ENCODE measurements around the gene UBE2L5. TPM values are rescaled to one million over a fixed set of nuclear protein-coding genes. Genes with fewer than 3 reads are reported as not detected.

The UBE2L5 gene
- total and polyA plus RNA-seq, 2 of the 8 experiments (the other 6 are each of a cell fraction or from before 2014, with no cell fraction given), result not detected

GRCh38 chr13:30392681-30393045 lies 29.6 kb upstream of the UBE2L5 start:
- H2BK5ac ChIP-seq (ENCODE audit: low read depth, low read length), result no peak overlapping the region
- no peak overlapping the region for H3K27ac ChIP-seq (ENCODE audit: low read depth, low read length)
- FAIRE-seq, result no peak

More at GRCh38 chr13:30392681-30393045, 29.6 kb upstream of the UBE2L5 start:
- no peak overlapping the region for H2AK5ac ChIP-seq (ENCODE audit: low read depth, low read length)
- H4K5ac ChIP-seq (ENCODE audit: insufficient read length, low read depth, low read length), result no peak overlapping the region
- H3K36me3 ChIP-seq (ENCODE audit: control insufficient read depth in 2 of 4, insufficient read depth in 4 of 4, low read length in 3 of 4), result no peaks in the 10 kb centered on the region
- no peak overlapping the region for H3K4ac ChIP-seq (replicated peaks; ENCODE audit: insufficient read length, low read depth, low read length)
- no peak overlapping the region for H4K91ac ChIP-seq (replicated peaks; ENCODE audit: insufficient read length, low read length)
- TF ChIP-seq HDAC6 (IDR thresholded peaks at IDR 0.05; ENCODE audit: low read depth, low read length), result no peak
- TF ChIP-seq SAP30 (IDR thresholded peaks at IDR 0.05; ENCODE audit: insufficient read depth, insufficient replicate concordance, low read length), result no peak
- TF ChIP-seq CTCF (IDR thresholded peaks at IDR 0.05; ENCODE audit: control extremely low read depth in 1 of 3, insufficient read depth in 1 of 3, low read depth in 1 of 3, low read length in 3 of 3), result no peak
- no peak for TF ChIP-seq KDM4A (IDR thresholded peaks at IDR 0.05; ENCODE audit: low read depth, low read length, severe bottlenecking)
- no peak for TF ChIP-seq RNF2 (IDR thresholded peaks at IDR 0.05; ENCODE audit: borderline replicate concordance, low read depth, low read length, missing control alignments, poor library complexity, severe bottlenecking)
- no peak for TF ChIP-seq BRCA1 (IDR thresholded peaks at IDR 0.05; ENCODE audit: low read depth, low read length)
- no peak for TF ChIP-seq KDM5A (IDR thresholded peaks at IDR 0.05; ENCODE audit: low read length)
- no peak for TF ChIP-seq EP300 (IDR thresholded peaks at IDR 0.05; ENCODE audit: borderline replicate concordance in 1 of 2, low read depth in 2 of 2, low read length in 2 of 2)
- no peak for TF ChIP-seq SP1 (IDR thresholded peaks at IDR 0.05; ENCODE audit: low read depth, low read length)
- H3K23ac ChIP-seq (ENCODE audit: insufficient read length), result no peak overlapping the region
- H2BK120ac ChIP-seq (replicated peaks; ENCODE audit: low read depth, low read length), result no peak overlapping the region
- H3K18ac ChIP-seq (ENCODE audit: extremely low read depth, low read length), result no peak overlapping the region
- no peak overlapping the region for H3K9ac ChIP-seq (replicated peaks in 1 of 4; ENCODE audit: extremely low read depth in 1 of 4, low read depth in 3 of 4, low read length in 3 of 4)
- no peak overlapping the region for H4K8ac ChIP-seq (ENCODE audit: extremely low read depth, insufficient read depth, low read length)
- POLR2A ChIA-PET (ENCODE audit: partially characterized antibody), result no interaction called here
- no peak overlapping the region for H3K4me2 ChIP-seq (ENCODE audit: insufficient read depth in 1 of 2, low read depth in 2 of 2, low read length in 2 of 2)
- no peaks in the 10 kb centered on the region; the same call in 1 of the 2 replicates for H3K79me1 ChIP-seq (ENCODE audit: low read depth, low read length)
- no peak overlapping the region for H2BK20ac ChIP-seq (ENCODE audit: low read length)
- H3K79me2 ChIP-seq (ENCODE audit: control insufficient read depth in 1 of 2, insufficient read depth in 2 of 2, low read length in 2 of 2), result no peaks in the 10 kb centered on the region
- no peak overlapping the region for H2BK12ac ChIP-seq (ENCODE audit: low read depth, low read length)
- H4K20me1 ChIP-seq (replicated peaks in 1 of 2; ENCODE audit: control insufficient read depth in 1 of 2, insufficient read depth in 2 of 2, low read length in 2 of 2), result no peaks in the 10 kb centered on the region
- H3K56ac ChIP-seq (replicated peaks; ENCODE audit: insufficient read length, low read depth, low read length), result no peak overlapping the region
- H3K4me3 ChIP-seq (ENCODE audit: extremely low read depth in 1 of 4, insufficient read depth in 2 of 4, low read depth in 3 of 4, low read length in 4 of 4), result no peak overlapping the region
- no peak overlapping the region for H2AFZ ChIP-seq (ENCODE audit: low read length)
- no peak overlapping the region for H3K14ac ChIP-seq (ENCODE audit: insufficient read length)
- DNase-seq (ENCODE audit: low read depth in 1 of 2, low spot score in 2 of 2), result no peak
- peaks cover 0 to 4% (median 2%) of the 10 kb centered on the region in 4 experiments; a peak in 3 of 7 replicates for H3K4me1 ChIP-seq (replicated peaks in 1 of 4; ENCODE audit: control insufficient read depth in 3 of 4, insufficient read depth in 4 of 4, low read length in 3 of 4)
- CTCF ChIA-PET (ENCODE audit: partially characterized antibody), result interaction anchor here (1.3 kb wide), 1 partner anchor 16 kb away, joined by 3 read pairs; no protein-coding TSS in a partner anchor
- H3K27me3 ChIP-seq (replicated peaks in 1 of 4; ENCODE audit: control insufficient read depth in 3 of 4, extremely low read depth in 1 of 4, insufficient read depth in 3 of 4, low read length in 3 of 4), result no peaks in the 10 kb centered on the region
- H3K23me2 ChIP-seq (ENCODE audit: low read depth, low read length), result peaks cover 4% of the 10 kb centered on the region
- 80% methylated on average over 5 of the region's 5 CpGs; no CpG with 5 or more reads in 1 of the 2 experiments for WGBS, 2 experiments (ENCODE audit: extremely low coverage in 1 of 2, insufficient coverage in 1 of 2, insufficient read length in 1 of 2, insufficient replicate concordance in 2 of 2, low coverage in 1 of 2, low lambda C conversion rate in 2 of 2, missing lambda C conversion rate in 1 of 2)
- no peak overlapping the region for H2BK15ac ChIP-seq (ENCODE audit: low read length)
- H3K9me3 ChIP-seq (ENCODE audit: insufficient read depth in 2 of 2, low read depth in 1 of 2, low read length in 1 of 2), result no peaks in the 10 kb centered on the region

All from H1 (cell line).